Cardiac muscle cell (in vitro differentiated cells and primary cell): ENCODE measurements around the gene NPC1. TPM values are rescaled to one million over a fixed set of nuclear protein-coding genes. Genes with fewer than 3 reads are reported as not detected.

Experiments used
- DNase-seq, 2 donors: peaks; one replicate each; pipeline versions ENCODE4 v3.0.0 to v3.0.0-alpha.2; 2010 to 2017; ENCODE audit warnings: low read depth in 1 of 2, low spot score in 1 of 2
- H3K27ac ChIP-seq: fragments of 200-600 bp; sonication (generic); 2 replicates; pipeline ENCODE4 v1.5.1; 2016
- H3K27me3 ChIP-seq: fragments of 200-600 bp; sonication (generic); 2 replicates; pipeline ENCODE4 v1.6.0; 2016; ENCODE audit warnings: control low read depth
- H3K36me3 ChIP-seq: fragments of 200-600 bp; sonication (generic); 2 replicates; pipeline ENCODE4 v1.5.1; 2016; ENCODE audit warnings: control low read depth
- H3K4me1 ChIP-seq: fragments of 200-600 bp; sonication (generic); 2 replicates; pipeline ENCODE4 v1.8.1; 2017; ENCODE audit warnings: low read depth, mild to moderate bottlenecking, mixed run types
- H3K4me3 ChIP-seq: fragments of 200-600 bp; sonication (generic); 2 replicates; pipeline ENCODE4 v1.5.1; 2016; ENCODE audit warnings: mild to moderate bottlenecking
- H3K9me3 ChIP-seq: fragments of 200-600 bp; sonication (generic); 2 replicates; pipeline ENCODE4 v1.5.1; 2017; ENCODE audit warnings: low read depth, mild to moderate bottlenecking, control low read depth
- CTCF ChIP-seq: IDR thresholded peaks from 2 replicates; pipeline ENCODE4 v1.5.1; 2012; ENCODE audit warnings: low read depth, mild to moderate bottlenecking, low read length
- polyA plus RNA-seq: library from polyadenylated mRNA; unstranded; fragments of >200 nt; fragmentation: Nextera tagmentation; extraction: Ambion mirVana; gene quantifications from 2 replicates; pipeline ENCODE4 v1.2.1, GENCODE V29; 2016
- total RNA-seq: library from RNA; depleted of rRNA; stranded (reverse); fragments of >200 nt; gene quantifications from 2 replicates; pipeline ENCODE4 v1.2.3, GENCODE V29; 2016

Gene NPC1
- total and polyA plus RNA-seq, 2 experiments from 2014 or later: 14.1 to 25.9 TPM

- peak in 1 of 2 donors; percentile 27 for DNase-seq
- H3K27ac ChIP-seq: no peak overlapping the region
Measured at GRCh38 chr18:23626451-23627279, 40.4 kb upstream of the NPC1 start.

DNA sequence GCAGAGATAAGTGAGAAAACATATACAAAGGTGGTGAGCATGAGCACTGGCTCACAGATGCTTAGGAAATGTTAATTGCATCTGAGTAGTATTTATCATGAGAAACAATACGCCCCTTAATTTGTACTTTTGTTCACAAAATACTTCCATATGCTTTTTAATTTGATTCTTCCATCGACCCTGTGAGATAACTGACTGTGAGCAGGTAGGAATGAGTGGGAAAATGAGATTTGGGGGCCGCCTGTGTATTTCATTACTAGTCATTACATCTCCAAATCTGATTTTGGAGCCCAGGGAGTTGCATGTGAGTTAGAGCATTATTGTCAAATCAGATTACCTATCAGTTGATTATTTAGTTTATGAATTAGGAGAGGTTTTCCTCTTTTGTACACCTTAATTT, 36.7 kb upstream of the NPC1 start:
- no peak overlapping the region for H3K4me3 ChIP-seq
- TF ChIP-seq CTCF: no peak
- no peaks in the 10 kb centered on the region for H3K36me3 ChIP-seq
- H3K27ac ChIP-seq: no peak overlapping the region
- no peaks in the 10 kb centered on the region for H3K9me3 ChIP-seq
- no peaks in the 10 kb centered on the region for H3K4me1 ChIP-seq
- no peak for DNase-seq
- H3K27me3 ChIP-seq: peaks cover 29% of the 10 kb centered on the region

More at GRCh38 chr18:23626451-23627279, 40.4 kb upstream of the NPC1 start:
- no peaks in the 10 kb centered on the region for H3K36me3 ChIP-seq
- no peak overlapping the region for H3K4me3 ChIP-seq
- H3K4me1 ChIP-seq: no peaks in the 10 kb centered on the region
- H3K27me3 ChIP-seq: peaks cover 2% of the 10 kb centered on the region
- H3K9me3 ChIP-seq: no peaks in the 10 kb centered on the region
- no peak for TF ChIP-seq CTCF

- TF ChIP-seq CTCF: no peak
- peak overlapping the region; percentile 14 for H3K4me3 ChIP-seq
- DNase-seq: peak; percentile 43 to 55
- no peaks in the 10 kb centered on the region for H3K4me1 ChIP-seq
- H3K36me3 ChIP-seq: no peaks in the 10 kb centered on the region
- H3K27ac ChIP-seq: no peak overlapping the region
- H3K27me3 ChIP-seq: peaks cover 29% of the 10 kb centered on the region
- H3K9me3 ChIP-seq: no peaks in the 10 kb centered on the region
Measured at GRCh38 chr18:23619388-23619881, 33.1 kb upstream of the NPC1 start.

DNA sequence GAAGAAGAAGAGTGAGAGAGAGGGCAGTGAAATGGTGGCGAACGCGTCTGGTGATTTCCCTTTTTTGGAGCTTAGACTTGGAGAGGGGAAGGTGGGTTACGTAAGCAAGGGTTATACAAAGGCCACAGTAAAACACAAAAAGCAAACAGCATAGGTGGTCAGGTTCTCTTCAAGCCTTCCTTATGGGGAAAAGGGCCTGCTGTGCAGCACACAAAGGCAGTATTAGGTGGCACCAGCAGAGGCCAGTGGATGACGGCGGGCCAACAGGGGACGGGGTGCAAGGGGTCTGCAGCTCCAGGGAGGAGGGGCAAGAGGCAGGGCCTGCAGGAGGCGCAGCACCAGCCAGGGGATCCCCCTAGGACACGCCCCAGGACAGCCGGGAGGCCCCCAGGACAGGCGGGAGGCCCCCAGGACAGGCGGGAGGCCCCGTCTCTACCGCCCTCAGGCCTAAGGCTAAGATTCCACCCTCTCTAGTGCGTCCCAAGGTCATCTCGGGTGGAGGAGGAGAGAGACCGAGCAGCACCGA, 32.6 kb upstream of the NPC1 start:
- H3K4me3 ChIP-seq: peak overlapping the region; percentile 14
- H3K9me3 ChIP-seq: no peaks in the 10 kb centered on the region
- DNase-seq: peak; percentile 21 to 41
- H3K36me3 ChIP-seq: no peaks in the 10 kb centered on the region
- H3K4me1 ChIP-seq: no peaks in the 10 kb centered on the region
- no peak overlapping the region for H3K27ac ChIP-seq
- TF ChIP-seq CTCF: peak; percentile 16
- peaks cover 29% of the 10 kb centered on the region for H3K27me3 ChIP-seq

DNA sequence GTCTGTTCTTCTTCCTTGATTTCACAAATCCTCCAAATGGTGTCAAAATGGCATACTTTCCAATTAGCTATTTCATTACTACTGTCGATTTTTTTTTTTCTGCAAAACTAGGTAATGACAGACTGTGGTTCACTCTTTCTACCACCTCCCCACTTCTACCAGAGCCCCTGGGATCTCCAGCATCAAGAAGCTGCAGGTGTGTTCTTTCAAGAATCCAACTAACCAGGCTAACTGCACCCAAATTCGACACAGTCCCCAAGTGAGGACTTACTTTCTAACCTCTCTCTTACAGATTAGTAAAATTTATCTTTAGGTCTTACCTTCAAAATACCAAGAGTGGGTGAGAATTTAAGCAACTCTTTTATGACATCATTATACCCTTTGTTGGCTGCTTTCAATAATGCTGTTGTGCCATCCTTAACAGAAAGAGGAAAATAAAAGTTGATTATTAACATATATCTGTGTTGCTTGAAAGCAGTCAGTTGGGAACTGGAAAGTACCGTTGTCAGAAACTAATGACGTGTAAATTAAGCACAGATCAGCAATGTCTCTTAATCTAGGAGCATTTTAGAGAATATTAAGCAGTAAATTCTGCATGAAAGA, 31.2 kb upstream of the NPC1 start:
- peaks cover under 1% of the 10 kb centered on the region for H3K4me1 ChIP-seq
- TF ChIP-seq CTCF: no peak
- no peaks in the 10 kb centered on the region for H3K36me3 ChIP-seq
- H3K4me3 ChIP-seq: no peak overlapping the region
- H3K9me3 ChIP-seq: no peaks in the 10 kb centered on the region
- no peak overlapping the region for H3K27ac ChIP-seq
- peaks cover 29% of the 10 kb centered on the region for H3K27me3 ChIP-seq
- no peak for DNase-seq
